AG09309 (cell line): ENCODE results near the gene CFAP99.
A peak's percentile ranks its signal among the peaks of the same experiment; 100 is the strongest.

ENCODE experiments used
- DNase-seq: peaks from one replicate; pipeline ENCODE4 v3.0.0-alpha.2; 2010; ENCODE audit warnings: low read depth
- H3K4me3 ChIP-seq: 2 replicates; pipeline ENCODE4 v1.5.1; 2011; ENCODE audit warnings: mild to moderate bottlenecking, low read depth, low read length, moderate library complexity; ENCODE audit not compliant: control insufficient read depth
- TF ChIP-seq, protein P1 (sequence below): IDR thresholded peaks from 2 replicates; pipeline ENCODE4 v1.5.1; 2011; ENCODE audit warnings: mild to moderate bottlenecking, low read depth, low read length, inconsistent platforms; ENCODE audit not compliant: insufficient read depth, control insufficient read depth; ENCODE audit errors: missing control alignments

CFAP99 gene

DNA sequence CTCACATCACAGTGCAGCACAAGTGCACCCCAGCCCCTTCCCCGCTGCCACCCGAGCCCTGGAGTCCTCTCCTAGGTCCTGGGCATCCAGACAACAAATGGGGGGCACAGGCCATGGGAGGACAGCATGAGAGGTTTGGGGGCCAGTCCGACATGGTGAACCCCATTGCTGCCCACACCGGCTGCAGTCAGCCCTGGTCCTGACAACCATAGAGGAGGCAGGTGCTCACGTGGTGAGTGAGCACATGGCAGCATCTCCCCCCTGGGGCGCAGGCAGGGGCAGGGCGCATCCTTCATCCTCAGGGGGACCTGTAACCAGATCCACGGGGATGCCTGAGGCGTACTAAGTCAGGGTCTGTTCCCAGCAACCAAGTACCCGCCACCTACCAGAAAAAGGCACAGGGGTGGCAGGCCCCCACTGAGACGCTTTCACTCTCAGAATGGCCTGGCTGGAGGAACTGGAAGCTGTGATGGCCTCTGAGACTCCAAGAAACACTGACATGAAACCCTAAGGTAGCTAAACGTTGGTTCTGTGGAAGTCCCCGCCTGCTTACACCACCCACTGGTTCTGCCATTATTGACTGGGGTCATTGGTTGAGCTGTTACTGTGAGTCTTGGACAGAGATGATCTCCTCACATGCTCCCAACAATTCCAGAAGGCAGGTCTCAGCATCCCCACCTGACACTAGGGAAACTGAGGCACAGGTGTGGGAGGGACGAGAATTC, 6.8 kb upstream of the CFAP99 start:
- no peak overlapping the region for H3K4me3 ChIP-seq
- TF ChIP-seq, protein P1, sequence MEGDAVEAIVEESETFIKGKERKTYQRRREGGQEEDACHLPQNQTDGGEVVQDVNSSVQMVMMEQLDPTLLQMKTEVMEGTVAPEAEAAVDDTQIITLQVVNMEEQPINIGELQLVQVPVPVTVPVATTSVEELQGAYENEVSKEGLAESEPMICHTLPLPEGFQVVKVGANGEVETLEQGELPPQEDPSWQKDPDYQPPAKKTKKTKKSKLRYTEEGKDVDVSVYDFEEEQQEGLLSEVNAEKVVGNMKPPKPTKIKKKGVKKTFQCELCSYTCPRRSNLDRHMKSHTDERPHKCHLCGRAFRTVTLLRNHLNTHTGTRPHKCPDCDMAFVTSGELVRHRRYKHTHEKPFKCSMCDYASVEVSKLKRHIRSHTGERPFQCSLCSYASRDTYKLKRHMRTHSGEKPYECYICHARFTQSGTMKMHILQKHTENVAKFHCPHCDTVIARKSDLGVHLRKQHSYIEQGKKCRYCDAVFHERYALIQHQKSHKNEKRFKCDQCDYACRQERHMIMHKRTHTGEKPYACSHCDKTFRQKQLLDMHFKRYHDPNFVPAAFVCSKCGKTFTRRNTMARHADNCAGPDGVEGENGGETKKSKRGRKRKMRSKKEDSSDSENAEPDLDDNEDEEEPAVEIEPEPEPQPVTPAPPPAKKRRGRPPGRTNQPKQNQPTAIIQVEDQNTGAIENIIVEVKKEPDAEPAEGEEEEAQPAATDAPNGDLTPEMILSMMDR = no peak
- no peak for DNase-seq

DNA sequence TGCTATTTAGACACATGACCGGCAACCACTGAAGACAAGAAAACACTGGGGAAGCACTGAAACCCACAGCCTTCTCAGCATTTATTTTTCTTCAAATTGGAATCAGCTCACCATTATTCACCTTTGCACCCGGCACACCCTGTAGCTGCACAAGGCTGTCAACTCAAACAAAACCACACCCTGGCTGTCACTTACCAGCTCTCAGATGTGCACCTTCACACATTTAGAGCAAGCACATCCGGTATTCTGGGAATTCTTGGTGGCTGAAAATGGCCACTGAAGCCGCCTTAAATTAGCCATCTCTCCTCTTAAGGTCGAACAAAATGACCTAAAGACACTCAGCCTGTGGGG, 6.2 kb upstream of the CFAP99 start:
- peak overlapping the region; percentile 37 for H3K4me3 ChIP-seq
- TF ChIP-seq, protein P1 = no peak
- no peak for DNase-seq

DNA sequence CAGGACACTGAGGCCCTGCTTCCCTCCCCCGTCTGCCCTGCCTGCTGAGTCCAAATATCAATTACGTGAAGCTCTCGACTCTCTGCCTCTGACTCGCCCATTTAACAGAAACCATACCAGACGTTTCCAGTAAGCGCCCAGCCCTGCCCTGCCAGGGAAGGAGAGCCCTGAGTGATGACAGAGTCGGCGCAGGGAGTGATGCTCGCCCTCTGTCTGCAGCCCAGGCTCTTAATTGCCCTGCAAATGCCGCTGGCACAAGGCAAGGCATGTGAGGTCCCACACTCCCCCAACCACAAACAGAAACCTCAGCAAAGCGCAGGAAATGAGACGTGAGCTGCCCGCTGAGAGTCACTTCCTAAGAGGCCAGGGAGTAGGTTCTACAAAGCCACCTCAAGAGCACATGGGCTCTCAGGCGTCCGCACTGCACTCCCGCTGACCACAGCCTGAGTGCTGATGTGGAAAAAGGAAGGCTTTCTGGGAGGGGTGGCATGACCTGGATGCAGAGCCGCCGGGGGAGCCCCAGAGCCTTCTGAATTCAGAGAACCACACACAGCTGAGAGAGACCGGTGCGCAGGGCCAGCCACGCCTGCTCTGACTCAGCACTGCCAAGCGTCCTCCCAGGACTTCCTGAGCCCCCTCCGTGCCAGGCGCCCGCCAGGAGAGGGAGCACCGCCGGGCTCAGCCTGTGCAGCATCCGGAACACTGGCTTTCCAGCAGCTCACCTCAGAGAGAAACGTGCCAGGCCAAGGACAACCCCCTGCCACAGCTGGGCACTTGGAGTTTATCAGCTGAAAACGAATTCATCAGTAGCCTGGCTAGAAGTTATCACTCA, 5.7 kb upstream of the CFAP99 start:
- TF ChIP-seq, protein P1 = peak; percentile 76
- H3K4me3 ChIP-seq = peak overlapping the region; percentile 37
- DNase-seq = peak; percentile 81

DNA sequence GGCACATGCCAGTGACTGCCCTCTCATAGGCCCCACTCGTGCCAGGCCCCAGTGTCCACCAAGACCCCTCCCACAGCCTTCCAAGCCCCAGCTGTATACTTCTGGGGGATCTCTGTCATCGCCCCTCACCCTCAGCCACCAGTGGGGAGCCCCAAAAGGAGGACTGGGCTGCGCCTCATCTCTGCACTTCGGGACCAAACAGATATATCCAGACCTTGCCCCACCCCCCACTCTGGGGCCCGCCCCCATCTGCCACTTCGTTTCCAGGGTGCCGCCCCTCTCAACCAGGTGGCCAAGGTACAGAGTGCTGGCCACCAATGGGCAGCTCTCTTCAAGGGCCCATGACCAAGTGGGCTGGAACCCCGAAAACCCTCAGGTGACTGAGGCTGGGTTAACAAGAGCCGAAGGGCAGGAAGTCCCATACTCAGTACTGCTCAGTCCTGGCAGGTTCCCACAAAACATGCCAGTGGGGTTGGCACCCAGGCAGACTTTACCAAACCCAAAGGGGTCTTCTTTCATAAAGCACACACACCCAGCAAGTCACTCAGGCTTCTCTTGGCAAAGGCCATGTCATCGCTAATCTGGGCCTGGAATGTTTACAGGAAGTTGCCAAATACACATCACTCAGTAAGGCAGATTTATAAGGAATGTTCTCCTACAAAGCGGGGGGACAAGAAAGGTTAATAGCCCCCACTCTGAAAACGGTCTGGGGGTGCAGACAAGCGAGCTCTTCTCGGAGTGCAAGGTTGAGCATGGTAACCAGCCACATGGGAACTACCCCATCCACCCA, 4.7 kb upstream of the CFAP99 start:
- H3K4me3 ChIP-seq = peak overlapping the region; percentile 37; the same call in 1 of the 2 replicates
- TF ChIP-seq, protein P1 = no peak
- no peak for DNase-seq

DNA sequence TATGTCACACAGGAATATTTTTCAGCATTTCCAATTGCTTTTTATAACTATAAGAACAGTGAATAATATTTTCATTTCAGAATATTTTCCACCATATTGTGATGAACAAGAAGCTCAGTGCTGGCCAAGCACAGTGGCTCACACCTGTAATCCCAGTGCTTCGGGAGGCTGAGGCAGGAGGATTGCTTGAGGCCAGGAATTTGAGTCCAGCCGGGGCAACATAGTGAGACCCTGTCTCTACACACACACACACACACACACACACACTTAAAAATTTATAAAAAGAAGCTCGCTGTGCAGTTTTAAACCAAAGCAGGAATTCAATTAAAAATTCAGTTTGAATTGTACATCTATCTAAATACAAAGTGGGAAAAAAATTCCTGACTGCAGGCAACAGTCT, 3.5 kb upstream of the CFAP99 start:
- H3K4me3 ChIP-seq = no peak overlapping the region
- TF ChIP-seq, protein P1 = no peak
- no peak for DNase-seq

DNA sequence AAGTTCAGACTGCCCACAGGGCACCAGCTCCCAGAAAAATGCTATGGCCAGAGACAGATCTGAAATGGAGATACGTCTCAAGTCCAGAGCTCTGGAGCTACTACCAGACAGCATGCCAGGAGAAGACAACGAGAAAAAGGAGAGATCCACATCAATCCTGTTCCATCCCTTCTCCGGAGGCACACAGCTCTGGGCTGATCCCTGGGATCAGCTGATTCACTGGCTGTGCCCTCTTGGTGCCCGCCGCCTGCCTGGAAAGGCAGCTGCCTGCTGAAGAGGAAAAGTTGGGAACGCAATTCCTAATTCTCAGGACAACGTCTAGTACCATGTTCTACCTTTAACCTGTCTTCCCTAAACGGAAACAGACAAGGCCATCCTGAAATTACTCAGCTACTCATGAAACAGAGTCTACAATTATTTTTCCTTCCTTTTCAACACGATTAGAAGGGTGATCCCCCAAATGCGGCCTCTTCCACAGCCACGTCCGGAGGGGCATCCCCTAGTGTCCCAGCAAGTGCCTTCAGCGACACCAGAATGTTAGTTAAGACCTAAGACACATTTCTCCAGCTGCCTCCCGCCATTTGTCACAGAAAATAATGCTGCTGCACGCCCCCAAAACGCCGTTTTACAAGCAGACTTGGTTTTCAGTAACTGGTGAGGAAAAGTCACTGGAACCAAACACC, 2.7 kb upstream of the CFAP99 start:
- H3K4me3 ChIP-seq = peak overlapping the region; percentile 44
- TF ChIP-seq, protein P1 = no peak
- no peak for DNase-seq
